Activated CD4-positive, alpha-beta memory T cell treated with anti-CD3 and anti-CD28 coated beads, Interleukin-2, amount 10 ng/mL, durations not matched to agents 7 days and 5 days (primary cell): ENCODE results near the gene SYT9. TPM values are rescaled to one million over a fixed set of nuclear protein-coding genes. Genes with fewer than 3 reads are reported as not detected.

Experiments used
- CTCF ChIA-PET: fragments of 350-600 bp; sonication (Branson Sonifier 250); formaldehyde crosslinking; loops from one replicate; lab custom pipeline; 2021; ENCODE audit warnings: antibody characterized with exemption, inconsistent platforms; lab: Charles Lee
- POLR2A ChIA-PET: fragments of 350-600 bp; sonication (Branson Sonifier 250); formaldehyde crosslinking; loops from one replicate; lab custom pipeline; 2021; ENCODE audit warnings: antibody characterized with exemption; lab: Charles Lee
- DNase-seq: peaks from one replicate; pipeline ENCODE4 v3.0.0-alpha.2; 2020
- H3K27ac Mint-ChIP-seq: one replicate; pipeline ENCODE4 v1.8.0; 2021; ENCODE audit warnings: mild to moderate bottlenecking, mixed read lengths
- H3K27me3 Mint-ChIP-seq: one replicate; pipeline ENCODE4 v1.8.0; 2021; ENCODE audit warnings: mixed read lengths
- H3K36me3 Mint-ChIP-seq: one replicate; pipeline ENCODE4 v1.8.0; 2021; ENCODE audit warnings: low read depth, mixed read lengths
- H3K4me1 Mint-ChIP-seq: one replicate; pipeline ENCODE4 v1.8.0; 2021; ENCODE audit warnings: mixed read lengths
- H3K4me3 Mint-ChIP-seq: one replicate; pipeline ENCODE4 v1.8.0; 2021; ENCODE audit warnings: mild to moderate bottlenecking, mixed read lengths
- H3K9me3 Mint-ChIP-seq: one replicate; pipeline ENCODE4 v1.8.0; 2021; ENCODE audit warnings: mixed read lengths
- total RNA-seq, 2 experiments: library from RNA; stranded (reverse); gene quantifications; one replicate each; pipeline ENCODE4 v1.2.3, GENCODE V29; 2021

SYT9 gene
- total RNA-seq, 2 experiments from 2014 or later = not detected

DNA sequence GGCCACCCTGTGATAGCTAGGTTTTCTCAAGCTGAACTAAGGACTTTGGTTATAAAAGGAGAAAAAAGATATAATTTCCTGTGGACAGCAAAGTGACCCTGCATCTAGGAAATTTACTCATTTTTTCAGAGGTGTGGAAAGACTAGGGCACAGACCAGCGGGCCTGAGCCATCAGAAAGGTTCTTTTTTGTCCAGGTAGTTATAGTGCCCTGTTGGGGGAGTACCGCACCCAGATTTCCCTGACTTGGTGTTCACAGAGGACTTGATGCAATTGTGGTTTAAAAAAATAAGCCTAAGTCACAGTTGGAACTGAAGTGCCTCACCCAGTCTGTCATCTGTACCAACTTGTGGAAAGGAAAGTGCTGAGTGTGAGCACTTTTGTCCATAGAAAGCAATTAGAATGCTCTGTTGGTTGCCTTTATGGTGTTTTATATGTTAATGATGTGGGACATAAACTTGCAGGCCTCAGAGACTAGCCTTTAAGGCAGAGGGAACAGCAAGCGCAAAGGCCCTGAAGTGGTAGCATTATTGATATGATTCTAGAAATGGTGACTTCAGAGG is 3.1 kb downstream of the SYT9 start:
- Mint-ChIP-seq H3K4me1 (peaks cover 4% of the 10 kb centered on the region), H3K4me3 (no peak overlapping the region), H3K27ac (no peak overlapping the region), H3K36me3 (no peaks in the 10 kb centered on the region), H3K9me3 (no peaks in the 10 kb centered on the region), H3K27me3 (peaks cover 46% of the 10 kb centered on the region)
- POLR2A ChIA-PET = no interaction called here
- CTCF ChIA-PET = no interaction called here
- no peak for DNase-seq

DNA sequence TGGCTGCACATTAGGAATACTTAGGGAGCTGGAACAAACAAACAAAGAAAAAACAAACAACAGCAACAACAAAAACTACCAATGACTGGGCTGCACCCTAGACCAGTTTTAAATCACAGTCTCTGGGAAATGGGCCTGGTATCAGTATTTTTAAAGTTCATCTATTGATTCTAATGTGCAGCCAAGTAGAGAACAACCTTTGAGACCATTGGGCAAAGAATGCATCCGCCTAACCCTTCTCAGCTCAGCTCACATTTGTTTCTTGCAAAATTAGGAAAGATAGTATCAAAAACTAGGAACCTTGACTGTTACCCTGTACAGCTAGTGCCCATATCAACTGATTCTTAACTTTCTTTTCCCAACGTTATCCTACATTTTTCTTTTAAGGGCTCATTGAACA is 5.2 kb downstream of the SYT9 start:
- Mint-ChIP-seq H3K27ac (no peak overlapping the region), H3K4me1 (peaks cover 3% of the 10 kb centered on the region), H3K9me3 (no peaks in the 10 kb centered on the region), H3K36me3 (no peaks in the 10 kb centered on the region), H3K4me3 (no peak overlapping the region), H3K27me3 (peaks cover 34% of the 10 kb centered on the region)
- DNase-seq = no peak
- ChIA-PET POLR2A (no interaction called here), CTCF (no interaction called here)

DNA sequence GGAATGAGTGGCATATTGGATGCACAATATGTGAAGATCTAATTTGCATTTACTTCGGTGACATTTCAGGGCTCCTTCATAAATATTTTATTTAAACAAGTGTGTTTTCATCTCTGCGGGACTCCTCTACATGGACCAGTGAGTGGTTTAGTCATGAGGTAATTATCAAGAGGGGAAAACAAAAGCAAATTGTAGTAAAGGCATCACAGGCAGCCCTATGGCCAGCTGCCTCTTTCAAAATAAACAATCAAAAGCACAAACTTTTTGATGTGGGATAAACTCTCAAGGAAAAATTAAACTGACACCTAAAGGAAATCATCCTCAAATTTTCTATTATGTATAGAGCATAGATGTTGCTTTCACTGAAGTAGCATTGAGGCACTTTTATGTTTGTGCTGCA is 6.0 kb downstream of the SYT9 start:
- H3K36me3 Mint-ChIP-seq = no peaks in the 10 kb centered on the region

GRCh38 chr11:7261578-7261977 is 9.9 kb downstream of the SYT9 start:
- no peak overlapping the region for H3K4me3 Mint-ChIP-seq
- no peaks in the 10 kb centered on the region for H3K4me1 Mint-ChIP-seq
- DNase-seq = no peak
- no peaks in the 10 kb centered on the region for H3K9me3 Mint-ChIP-seq
- no peaks in the 10 kb centered on the region for H3K36me3 Mint-ChIP-seq
- POLR2A ChIA-PET = no interaction called here
- H3K27ac Mint-ChIP-seq = no peak overlapping the region
- peaks cover 11% of the 10 kb centered on the region for H3K27me3 Mint-ChIP-seq
- CTCF ChIA-PET = no interaction called here

More for the DNA sequence above, 6.0 kb downstream of the SYT9 start:
- POLR2A ChIA-PET = no interaction called here
- peaks cover 31% of the 10 kb centered on the region for H3K27me3 Mint-ChIP-seq
- H3K27ac Mint-ChIP-seq = no peak overlapping the region
- CTCF ChIA-PET = no interaction called here
- DNase-seq = no peak
- H3K4me1 Mint-ChIP-seq = peaks cover under 1% of the 10 kb centered on the region
- H3K9me3 Mint-ChIP-seq = no peaks in the 10 kb centered on the region
- no peak overlapping the region for H3K4me3 Mint-ChIP-seq

- ChIA-PET CTCF (no interaction called here), POLR2A (interaction anchor here (0.6 kb wide), 1 partner anchor 910 kb away, joined by 3 read pairs; no protein-coding TSS in a partner anchor)
- Mint-ChIP-seq H3K4me1 (no peaks in the 10 kb centered on the region), H3K4me3 (no peak overlapping the region), H3K27me3 (peaks cover 9% of the 10 kb centered on the region), H3K27ac (no peak overlapping the region), H3K36me3 (no peaks in the 10 kb centered on the region), H3K9me3 (no peaks in the 10 kb centered on the region)
- no peak for DNase-seq
Observed at GRCh38 chr11:7262672-7263071, 11.0 kb downstream of the SYT9 start.

DNA sequence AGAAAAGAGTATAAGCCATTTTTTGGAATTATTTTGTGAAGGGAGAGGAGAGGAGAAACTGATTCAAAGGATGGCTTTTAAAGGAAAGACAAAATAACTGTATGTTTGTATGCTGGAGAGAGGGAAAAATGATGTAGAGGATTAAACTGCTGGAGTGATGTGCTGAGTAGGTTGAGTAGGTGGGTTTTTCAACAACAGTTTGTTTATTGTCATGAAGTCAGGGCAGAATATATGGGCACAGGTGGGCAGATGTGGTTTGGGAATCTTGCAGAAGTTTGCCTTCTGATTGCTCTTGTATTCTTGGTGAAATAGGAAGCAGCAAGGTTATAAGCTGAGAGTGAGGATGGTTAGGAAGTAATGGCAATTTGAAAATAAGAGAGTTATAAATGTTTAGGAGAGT is 12.1 kb downstream of the SYT9 start:
- POLR2A ChIA-PET = no interaction called here
- no peaks in the 10 kb centered on the region for H3K4me1 Mint-ChIP-seq
- H3K9me3 Mint-ChIP-seq = no peaks in the 10 kb centered on the region

GRCh38 chr11:7268758-7269157 is 17.1 kb downstream of the SYT9 start:
- ChIA-PET CTCF (interaction anchor here (1.0 kb wide), 1 partner anchor 10 kb away, joined by 3 read pairs; no protein-coding TSS in a partner anchor), POLR2A (no interaction called here)
- Mint-ChIP-seq H3K27me3 (peaks cover 6% of the 10 kb centered on the region), H3K36me3 (no peaks in the 10 kb centered on the region), H3K4me1 (no peaks in the 10 kb centered on the region), H3K4me3 (no peak overlapping the region), H3K27ac (no peak overlapping the region), H3K9me3 (no peaks in the 10 kb centered on the region)
- no peak for DNase-seq

More for the DNA sequence above, 12.1 kb downstream of the SYT9 start:
- H3K4me3 Mint-ChIP-seq = no peak overlapping the region
- no peaks in the 10 kb centered on the region for H3K36me3 Mint-ChIP-seq
- H3K27ac Mint-ChIP-seq = no peak overlapping the region
- no peak for DNase-seq
- H3K27me3 Mint-ChIP-seq = peaks cover 5% of the 10 kb centered on the region
- CTCF ChIA-PET = no interaction called here

- CTCF ChIA-PET = no interaction called here
- no peak for DNase-seq
- Mint-ChIP-seq H3K9me3 (no peaks in the 10 kb centered on the region), H3K27ac (no peak overlapping the region), H3K4me1 (no peaks in the 10 kb centered on the region), H3K36me3 (no peaks in the 10 kb centered on the region), H3K27me3 (peaks cover 6% of the 10 kb centered on the region), H3K4me3 (no peak overlapping the region)
- POLR2A ChIA-PET = no interaction called here
Observed at GRCh38 chr11:7270233-7270865, 18.6 kb downstream of the SYT9 start.

GRCh38 chr11:7272373-7272772 is 20.7 kb downstream of the SYT9 start:
- no peaks in the 10 kb centered on the region for H3K9me3 Mint-ChIP-seq
- no peaks in the 10 kb centered on the region for H3K4me1 Mint-ChIP-seq
- H3K4me3 Mint-ChIP-seq = no peak overlapping the region
- H3K36me3 Mint-ChIP-seq = no peaks in the 10 kb centered on the region
- CTCF ChIA-PET = no interaction called here
- H3K27me3 Mint-ChIP-seq = peaks cover 4% of the 10 kb centered on the region
- no peak overlapping the region for H3K27ac Mint-ChIP-seq
- DNase-seq = no peak
- POLR2A ChIA-PET = no interaction called here

- no peak overlapping the region for H3K4me3 Mint-ChIP-seq
- DNase-seq = no peak
- POLR2A ChIA-PET = no interaction called here
- no peak overlapping the region for H3K27ac Mint-ChIP-seq
- H3K4me1 Mint-ChIP-seq = no peaks in the 10 kb centered on the region
- no peaks in the 10 kb centered on the region for H3K9me3 Mint-ChIP-seq
- peaks cover 4% of the 10 kb centered on the region for H3K27me3 Mint-ChIP-seq
- CTCF ChIA-PET = no interaction called here
- no peaks in the 10 kb centered on the region for H3K36me3 Mint-ChIP-seq
Observed at GRCh38 chr11:7275133-7275532, 23.4 kb downstream of the SYT9 start.

GRCh38 chr11:7278314-7278917 is 26.7 kb downstream of the SYT9 start:
- H3K27me3 Mint-ChIP-seq = no peaks in the 10 kb centered on the region
- no peaks in the 10 kb centered on the region for H3K9me3 Mint-ChIP-seq
- no peaks in the 10 kb centered on the region for H3K4me1 Mint-ChIP-seq
- POLR2A ChIA-PET = no interaction called here
- H3K36me3 Mint-ChIP-seq = no peaks in the 10 kb centered on the region
- no peak overlapping the region for H3K4me3 Mint-ChIP-seq
- peak; percentile 17 for DNase-seq
- H3K27ac Mint-ChIP-seq = no peak overlapping the region
- CTCF ChIA-PET = interaction anchor here (0.6 to 1.9 kb wide), 9 partner anchors 10 to 466 kb away, joined by 3 to 8 read pairs (median 4); no protein-coding TSS in a partner anchor

DNA sequence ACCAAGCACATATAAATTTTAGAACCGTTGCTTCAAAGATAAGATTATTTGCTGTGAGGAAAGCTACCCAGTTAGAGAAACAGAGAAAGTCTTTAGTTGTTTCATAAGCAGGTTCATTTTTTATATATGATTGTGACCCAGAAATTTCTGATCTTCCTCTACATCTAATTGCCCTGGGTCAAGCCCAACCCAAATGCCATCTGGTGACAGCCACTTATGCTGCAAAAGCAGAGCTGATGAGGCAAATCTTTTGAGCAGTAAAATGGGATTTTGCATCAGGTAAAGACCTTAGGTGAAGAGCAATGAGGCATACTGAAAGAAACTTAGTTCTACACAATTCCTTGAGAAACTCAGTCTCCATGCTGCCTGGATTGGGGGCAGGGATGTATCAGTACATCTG is 28.0 kb downstream of the SYT9 start:
- Mint-ChIP-seq H3K4me1 (no peaks in the 10 kb centered on the region), H3K27ac (no peak overlapping the region), H3K36me3 (no peaks in the 10 kb centered on the region), H3K4me3 (no peak overlapping the region), H3K9me3 (no peaks in the 10 kb centered on the region), H3K27me3 (no peaks in the 10 kb centered on the region)
- POLR2A ChIA-PET = no interaction called here
- DNase-seq = no peak
- CTCF ChIA-PET = interaction anchor here (1.4 to 1.9 kb wide), 4 partner anchors 11 to 467 kb away, joined by 3 to 8 read pairs (median 4); no protein-coding TSS in a partner anchor

- Mint-ChIP-seq H3K36me3 (no peaks in the 10 kb centered on the region), H3K9me3 (no peaks in the 10 kb centered on the region), H3K27ac (no peak overlapping the region), H3K27me3 (no peaks in the 10 kb centered on the region), H3K4me1 (no peaks in the 10 kb centered on the region), H3K4me3 (no peak overlapping the region)
- ChIA-PET CTCF (no interaction called here), POLR2A (no interaction called here)
- DNase-seq = no peak
Observed at GRCh38 chr11:7281079-7281478, 29.4 kb downstream of the SYT9 start.
